Smooth muscle cell (in vitro differentiated cells): Measurements from ENCODE around the gene HSP90AA1. TPM values are rescaled to one million over a fixed set of nuclear protein-coding genes. Genes with fewer than 3 reads are reported as not detected.

Source experiments
- DNase-seq: peaks from one replicate; lab custom pipeline; 2025; ENCODE audit not compliant: unreplicated experiment; lab: John Stamatoyannopoulos, UW
- H2AFZ ChIP-seq: fragments of 200-600 bp; sonication (generic); 2 replicates; pipeline ENCODE4 v1.6.0; 2016; ENCODE audit warnings: antibody characterized with exemption, low read depth, mild to moderate bottlenecking
- H3F3A ChIP-seq: fragments of 200-600 bp; sonication (generic); 2 replicates; pipeline ENCODE4 v1.6.0; 2017; ENCODE audit warnings: antibody characterized with exemption, low read depth
- H3K27ac ChIP-seq: fragments of 200-600 bp; sonication (generic); 2 replicates; pipeline ENCODE4 v1.5.1; 2016; ENCODE audit warnings: low read depth, mild to moderate bottlenecking
- H3K27me3 ChIP-seq: fragments of 200-600 bp; sonication (generic); 2 replicates; pipeline ENCODE4 v1.6.1; 2016; ENCODE audit warnings: low read depth, mild to moderate bottlenecking
- H3K36me3 ChIP-seq: fragments of 200-600 bp; sonication (generic); 2 replicates; pipeline ENCODE4 v1.5.1; 2016; ENCODE audit warnings: low read depth
- H3K4me1 ChIP-seq: fragments of 200-600 bp; sonication (generic); 2 replicates; pipeline ENCODE4 v1.5.1; 2016; ENCODE audit warnings: low read depth
- H3K4me2 ChIP-seq: fragments of 200-600 bp; sonication (generic); 2 replicates; pipeline ENCODE4 v1.6.0; 2016; ENCODE audit warnings: mild to moderate bottlenecking
- H3K4me3 ChIP-seq: fragments of 200-600 bp; sonication (generic); 2 replicates; pipeline ENCODE4 v1.5.1; 2016; ENCODE audit warnings: mild to moderate bottlenecking
- H3K79me2 ChIP-seq: fragments of 200-600 bp; sonication (generic); 2 replicates; pipeline ENCODE4 v1.6.0; 2016; ENCODE audit warnings: low read depth, mild to moderate bottlenecking
- H3K9ac ChIP-seq: fragments of 200-600 bp; sonication (generic); 2 replicates; pipeline ENCODE4 v1.6.0; 2016; ENCODE audit warnings: low read depth
- H3K9me3 ChIP-seq: fragments of 200-600 bp; sonication (generic); replicated peaks from 2 replicates; pipeline ENCODE4 v1.5.1; 2016; ENCODE audit warnings: low read depth
- H4K20me1 ChIP-seq: fragments of 200-600 bp; sonication (generic); 2 replicates; pipeline ENCODE4 v1.6.0; 2016; ENCODE audit warnings: low read depth
- WGBS: methylation state at CpG from one replicate; pipeline ENCODE4 v1.1.7; 2016; ENCODE audit warnings: low lambda C conversion rate; 5-methylcytosine and 5-hydroxymethylcytosine counted together
- polyA plus RNA-seq: library from polyadenylated mRNA; unstranded; fragments of >200 nt; fragmentation: Nextera tagmentation; extraction: Ambion mirVana; gene quantifications from 2 replicates; pipeline ENCODE4 v1.2.1, GENCODE V29; 2016
- total RNA-seq: library from RNA; depleted of rRNA; stranded (reverse); fragments of >200 nt; gene quantifications from 2 replicates; pipeline ENCODE4 v1.2.3, GENCODE V29; 2014
- TF ChIP-seq, protein P1 (sequence below): fragments of 200-600 bp; sonication (generic); IDR thresholded peaks from 2 replicates; pipeline ENCODE4 v1.5.1; 2017; ENCODE audit warnings: borderline replicate concordance, mild to moderate bottlenecking, antibody characterized with exemption; ENCODE audit not compliant: insufficient read depth, poor library complexity, severe bottlenecking

HSP90AA1 gene
- total and polyA plus RNA-seq, 2 experiments from 2014 or later = 353 to 436 TPM

DNA sequence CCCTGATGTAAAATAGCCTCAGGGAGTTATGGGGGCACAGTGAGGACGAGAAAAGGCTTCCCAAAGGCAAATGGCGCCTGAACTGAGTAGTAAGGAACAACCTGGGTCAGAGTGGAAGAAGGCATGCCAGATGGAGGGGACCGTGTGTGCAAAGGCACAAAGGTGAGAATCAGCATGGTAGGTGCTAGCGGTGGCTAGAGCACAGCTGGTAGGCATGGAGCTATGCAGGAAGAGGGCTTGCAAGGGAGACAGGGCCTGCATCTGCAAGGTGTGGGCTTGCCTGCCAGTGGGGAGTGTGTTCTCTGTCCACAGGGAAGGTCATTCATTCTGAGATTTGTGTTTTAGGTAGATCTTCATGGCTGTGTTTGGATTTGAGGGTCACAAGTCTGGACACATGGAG, 18.5 kb upstream of the HSP90AA1 start:
- WGBS = 90% methylated on average over 4 of the region's 4 CpGs
- H3K9ac ChIP-seq = no peak overlapping the region
- H3K9me3 ChIP-seq = no peaks in the 10 kb centered on the region
- H3K36me3 ChIP-seq = no peaks in the 10 kb centered on the region
- H3K27me3 ChIP-seq = no peaks in the 10 kb centered on the region
- H3K79me2 ChIP-seq = no peaks in the 10 kb centered on the region
- no peak overlapping the region for H3K27ac ChIP-seq
- no peaks in the 10 kb centered on the region for H4K20me1 ChIP-seq
- no peak overlapping the region for H2AFZ ChIP-seq
- no peak overlapping the region for H3K4me3 ChIP-seq
- no peak overlapping the region for H3K4me2 ChIP-seq
- no peaks in the 10 kb centered on the region for H3K4me1 ChIP-seq
- DNase-seq = no peak
- TF ChIP-seq, protein P1, sequence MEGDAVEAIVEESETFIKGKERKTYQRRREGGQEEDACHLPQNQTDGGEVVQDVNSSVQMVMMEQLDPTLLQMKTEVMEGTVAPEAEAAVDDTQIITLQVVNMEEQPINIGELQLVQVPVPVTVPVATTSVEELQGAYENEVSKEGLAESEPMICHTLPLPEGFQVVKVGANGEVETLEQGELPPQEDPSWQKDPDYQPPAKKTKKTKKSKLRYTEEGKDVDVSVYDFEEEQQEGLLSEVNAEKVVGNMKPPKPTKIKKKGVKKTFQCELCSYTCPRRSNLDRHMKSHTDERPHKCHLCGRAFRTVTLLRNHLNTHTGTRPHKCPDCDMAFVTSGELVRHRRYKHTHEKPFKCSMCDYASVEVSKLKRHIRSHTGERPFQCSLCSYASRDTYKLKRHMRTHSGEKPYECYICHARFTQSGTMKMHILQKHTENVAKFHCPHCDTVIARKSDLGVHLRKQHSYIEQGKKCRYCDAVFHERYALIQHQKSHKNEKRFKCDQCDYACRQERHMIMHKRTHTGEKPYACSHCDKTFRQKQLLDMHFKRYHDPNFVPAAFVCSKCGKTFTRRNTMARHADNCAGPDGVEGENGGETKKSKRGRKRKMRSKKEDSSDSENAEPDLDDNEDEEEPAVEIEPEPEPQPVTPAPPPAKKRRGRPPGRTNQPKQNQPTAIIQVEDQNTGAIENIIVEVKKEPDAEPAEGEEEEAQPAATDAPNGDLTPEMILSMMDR = no peak
- no peaks in the 10 kb centered on the region for H3F3A ChIP-seq

DNA sequence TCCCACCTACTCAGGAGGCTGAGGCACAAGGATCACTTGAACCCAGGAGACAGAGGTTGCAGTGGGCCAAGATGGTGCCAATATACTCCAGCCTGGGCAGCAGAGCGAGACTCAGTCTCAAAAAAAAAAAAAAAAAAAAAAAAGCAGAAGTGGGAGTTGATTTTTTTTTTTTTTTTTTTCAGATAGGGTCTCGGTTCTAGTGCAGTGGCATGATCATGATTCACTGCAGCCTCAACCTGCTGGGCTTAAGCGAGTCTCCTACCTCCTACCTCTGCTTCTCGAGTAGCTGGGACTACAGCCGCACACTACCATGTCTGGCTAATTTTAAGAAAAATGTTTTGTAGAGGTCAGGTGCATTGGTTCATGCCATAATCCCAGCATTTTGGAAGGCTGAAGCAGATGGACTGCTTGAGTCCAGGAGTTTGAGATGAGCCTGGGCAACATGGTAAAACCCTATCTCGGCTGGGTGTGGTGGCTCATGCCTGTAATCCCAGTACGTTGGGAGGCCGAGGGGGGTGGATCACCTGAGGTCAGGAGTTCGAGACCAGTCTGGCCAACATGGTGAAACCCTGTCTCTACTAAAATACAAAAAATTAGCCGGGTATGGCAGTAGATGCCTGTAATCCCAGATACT, 16.3 kb upstream of the HSP90AA1 start:
- H3K79me2 ChIP-seq = no peaks in the 10 kb centered on the region
- H2AFZ ChIP-seq = no peak overlapping the region
- H3F3A ChIP-seq = no peaks in the 10 kb centered on the region
- no peaks in the 10 kb centered on the region for H3K27me3 ChIP-seq
- H3K27ac ChIP-seq = no peak overlapping the region
- no peaks in the 10 kb centered on the region for H3K9me3 ChIP-seq
- TF ChIP-seq, protein P1 = no peak
- 96% methylated on average over 10 of the region's 10 CpGs for WGBS
- DNase-seq = no peak
- H3K4me2 ChIP-seq = no peak overlapping the region
- H3K36me3 ChIP-seq = no peaks in the 10 kb centered on the region
- H4K20me1 ChIP-seq = no peaks in the 10 kb centered on the region
- H3K9ac ChIP-seq = no peak overlapping the region
- H3K4me1 ChIP-seq = no peaks in the 10 kb centered on the region
- H3K4me3 ChIP-seq = no peak overlapping the region

DNA sequence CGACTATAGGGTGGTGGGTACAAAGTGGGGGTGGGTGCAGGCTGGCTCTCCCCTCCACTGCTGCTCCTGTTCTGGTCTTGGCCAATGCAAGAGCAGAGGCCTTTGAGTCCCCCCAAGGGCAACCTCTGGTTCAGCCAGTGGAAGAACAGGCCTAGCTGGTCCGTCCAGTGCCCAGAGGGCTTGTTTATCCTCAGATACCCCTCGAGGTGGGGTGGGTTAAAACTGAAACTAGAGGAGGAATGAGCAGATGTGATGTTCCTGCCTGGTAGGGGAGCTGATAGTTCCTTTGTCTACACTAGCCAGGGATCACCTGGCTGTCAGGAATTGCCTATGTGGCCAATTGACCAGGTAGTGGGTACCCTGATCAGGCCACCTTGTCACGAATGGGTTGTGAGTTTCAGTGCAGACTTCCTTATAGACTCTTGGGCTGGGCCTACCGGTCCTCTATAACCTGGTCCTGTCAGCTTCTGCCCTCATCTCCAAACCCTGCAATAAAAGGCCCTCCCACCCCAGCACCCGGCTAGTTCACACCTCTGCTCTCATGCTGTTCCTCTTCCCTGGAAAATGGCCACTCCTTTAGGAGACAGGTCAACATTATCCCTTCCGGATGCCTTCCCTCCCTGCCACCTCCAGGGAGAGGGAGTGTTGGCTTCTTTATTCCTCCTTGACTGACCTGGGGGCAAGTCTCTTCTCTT, 10.7 kb upstream of the HSP90AA1 start:
- no peaks in the 10 kb centered on the region for H3K27me3 ChIP-seq
- no peak overlapping the region for H2AFZ ChIP-seq
- H3K79me2 ChIP-seq = no peaks in the 10 kb centered on the region
- no peak overlapping the region for H3K4me3 ChIP-seq
- 55% methylated on average over 7 of the region's 7 CpGs for WGBS
- TF ChIP-seq, protein P1 = no peak
- no peak for DNase-seq
- no peaks in the 10 kb centered on the region for H3F3A ChIP-seq
- H3K4me1 ChIP-seq = no peaks in the 10 kb centered on the region
- H3K4me2 ChIP-seq = no peak overlapping the region
- H4K20me1 ChIP-seq = no peaks in the 10 kb centered on the region
- no peak overlapping the region for H3K9ac ChIP-seq
- no peaks in the 10 kb centered on the region for H3K36me3 ChIP-seq
- H3K9me3 ChIP-seq = no peaks in the 10 kb centered on the region
- no peak overlapping the region for H3K27ac ChIP-seq
